H1 (cell line): ENCODE data around the gene CACNB1. TPM values are rescaled to one million over a fixed set of nuclear protein-coding genes. Genes with fewer than 3 reads are reported as not detected.

Experiments
- CEBPB ChIP-seq: IDR thresholded peaks from 2 replicates; pipeline ENCODE4 v1.6.1; 2012; ENCODE audit warnings: low read depth, low read length
- CHD1 ChIP-seq: IDR thresholded peaks from 2 replicates; pipeline ENCODE4 v1.6.1; 2012; ENCODE audit warnings: low read depth, low read length, improper control_type of control experiment
- SAP30 ChIP-seq: fragments of 300-600 bp; sonication (generic); IDR thresholded peaks from 2 replicates; pipeline ENCODE4 v1.7.1; 2012; ENCODE audit warnings: low read length, moderate library complexity, mild to moderate bottlenecking, inconsistent platforms; ENCODE audit not compliant: insufficient read depth, insufficient replicate concordance
- TAF1 ChIP-seq: IDR thresholded peaks from 2 replicates; pipeline ENCODE4 v1.6.1; 2011; ENCODE audit warnings: mild to moderate bottlenecking, low read depth, low read length
- polyA plus RNA-seq, 7 experiments: library from polyadenylated mRNA; depleted of rRNA in 3 of 7; stranded (reverse) in 5 of 7; unstranded in 2 of 7; fragments of >200 nt in 5 of 7; fragments of 200-250 nt in 2 of 7; gene quantifications; 1 replicate in 5 of 7; 2 replicates in 1 of 7; 4 replicates in 1 of 7; pipeline versions ENCODE4 v1.2.1 to v1.2.3, GENCODE V29; 2011 to 2013; ENCODE audit warnings: missing spikeins in 2 of 7, mixed read lengths in 2 of 7
- total RNA-seq: library from RNA; stranded (reverse); fragmentation: NEBNext Ultra II Directional; extraction: Animal tissue kit (Norgen Biotek cat#: 25700); gene quantifications from 2 replicates; pipeline ENCODE4 v1.2.1, GENCODE V29; 2021
- TF ChIP-seq, protein P1 (sequence below): IDR thresholded peaks from 2 replicates; pipeline ENCODE4 v1.6.1; 2012; ENCODE audit warnings: low read length, inconsistent platforms
- TF ChIP-seq, protein P2 (sequence below): fragments of 300-600 bp; sonication (generic); IDR thresholded peaks from 2 replicates; pipeline ENCODE4 v1.7.1; 2012; ENCODE audit warnings: low read length, moderate library complexity, mild to moderate bottlenecking, inconsistent platforms; ENCODE audit not compliant: insufficient replicate concordance
- TF ChIP-seq, protein P3 (sequence below): IDR thresholded peaks from 2 replicates; pipeline ENCODE4 v1.6.1; 2012; ENCODE audit warnings: inconsistent platforms

The CACNB1 gene
- total and polyA plus RNA-seq, 2 of the 8 experiments (the other 6 are each of a cell fraction or from before 2014, with no cell fraction given) = 7.2 to 17.8 TPM

DNA sequence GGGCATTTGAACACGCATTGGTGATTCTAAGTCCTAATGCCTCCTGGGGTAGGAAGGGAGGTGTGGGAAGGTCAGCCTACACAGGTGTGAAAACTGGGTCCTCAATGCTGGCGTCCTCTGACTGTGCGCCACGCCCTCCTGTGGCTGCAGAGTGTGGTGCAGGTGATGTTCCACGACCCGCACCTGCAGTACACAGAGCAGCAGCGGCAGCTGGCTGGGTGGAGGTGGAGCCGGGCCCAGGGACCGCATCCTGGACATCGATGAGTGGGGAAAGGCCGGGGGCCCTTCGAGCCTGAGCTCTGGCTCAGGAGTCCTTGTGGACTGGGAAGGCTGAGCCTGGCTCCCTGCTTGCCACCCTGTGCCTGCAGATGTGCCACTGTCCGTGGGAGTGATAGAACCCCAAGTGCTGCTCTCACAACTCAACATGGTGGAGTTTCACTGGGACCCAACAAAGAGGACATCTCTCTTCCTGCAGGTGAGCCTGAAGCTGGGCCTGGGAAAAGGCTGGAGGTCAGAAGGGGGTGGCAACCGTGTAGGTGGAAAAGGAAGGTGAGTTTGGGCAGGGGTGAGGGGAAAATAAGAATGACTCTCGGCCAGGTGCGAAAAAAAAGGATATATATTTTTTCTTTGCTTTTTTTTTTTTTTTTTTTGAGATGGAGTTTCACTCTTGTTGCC, 42.3 kb upstream of the CACNB1 start (continued):
- TF ChIP-seq, protein P1, sequence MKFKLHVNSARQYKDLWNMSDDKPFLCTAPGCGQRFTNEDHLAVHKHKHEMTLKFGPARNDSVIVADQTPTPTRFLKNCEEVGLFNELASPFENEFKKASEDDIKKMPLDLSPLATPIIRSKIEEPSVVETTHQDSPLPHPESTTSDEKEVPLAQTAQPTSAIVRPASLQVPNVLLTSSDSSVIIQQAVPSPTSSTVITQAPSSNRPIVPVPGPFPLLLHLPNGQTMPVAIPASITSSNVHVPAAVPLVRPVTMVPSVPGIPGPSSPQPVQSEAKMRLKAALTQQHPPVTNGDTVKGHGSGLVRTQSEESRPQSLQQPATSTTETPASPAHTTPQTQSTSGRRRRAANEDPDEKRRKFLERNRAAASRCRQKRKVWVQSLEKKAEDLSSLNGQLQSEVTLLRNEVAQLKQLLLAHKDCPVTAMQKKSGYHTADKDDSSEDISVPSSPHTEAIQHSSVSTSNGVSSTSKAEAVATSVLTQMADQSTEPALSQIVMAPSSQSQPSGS = no peak
- TF ChIP-seq CHD1 (no peak), CEBPB (no peak), TAF1 (0 out of 2 replicates have a peak, but pooled peaks have one; percentile 45), SAP30 (no peak)
- TF ChIP-seq, protein P2, sequence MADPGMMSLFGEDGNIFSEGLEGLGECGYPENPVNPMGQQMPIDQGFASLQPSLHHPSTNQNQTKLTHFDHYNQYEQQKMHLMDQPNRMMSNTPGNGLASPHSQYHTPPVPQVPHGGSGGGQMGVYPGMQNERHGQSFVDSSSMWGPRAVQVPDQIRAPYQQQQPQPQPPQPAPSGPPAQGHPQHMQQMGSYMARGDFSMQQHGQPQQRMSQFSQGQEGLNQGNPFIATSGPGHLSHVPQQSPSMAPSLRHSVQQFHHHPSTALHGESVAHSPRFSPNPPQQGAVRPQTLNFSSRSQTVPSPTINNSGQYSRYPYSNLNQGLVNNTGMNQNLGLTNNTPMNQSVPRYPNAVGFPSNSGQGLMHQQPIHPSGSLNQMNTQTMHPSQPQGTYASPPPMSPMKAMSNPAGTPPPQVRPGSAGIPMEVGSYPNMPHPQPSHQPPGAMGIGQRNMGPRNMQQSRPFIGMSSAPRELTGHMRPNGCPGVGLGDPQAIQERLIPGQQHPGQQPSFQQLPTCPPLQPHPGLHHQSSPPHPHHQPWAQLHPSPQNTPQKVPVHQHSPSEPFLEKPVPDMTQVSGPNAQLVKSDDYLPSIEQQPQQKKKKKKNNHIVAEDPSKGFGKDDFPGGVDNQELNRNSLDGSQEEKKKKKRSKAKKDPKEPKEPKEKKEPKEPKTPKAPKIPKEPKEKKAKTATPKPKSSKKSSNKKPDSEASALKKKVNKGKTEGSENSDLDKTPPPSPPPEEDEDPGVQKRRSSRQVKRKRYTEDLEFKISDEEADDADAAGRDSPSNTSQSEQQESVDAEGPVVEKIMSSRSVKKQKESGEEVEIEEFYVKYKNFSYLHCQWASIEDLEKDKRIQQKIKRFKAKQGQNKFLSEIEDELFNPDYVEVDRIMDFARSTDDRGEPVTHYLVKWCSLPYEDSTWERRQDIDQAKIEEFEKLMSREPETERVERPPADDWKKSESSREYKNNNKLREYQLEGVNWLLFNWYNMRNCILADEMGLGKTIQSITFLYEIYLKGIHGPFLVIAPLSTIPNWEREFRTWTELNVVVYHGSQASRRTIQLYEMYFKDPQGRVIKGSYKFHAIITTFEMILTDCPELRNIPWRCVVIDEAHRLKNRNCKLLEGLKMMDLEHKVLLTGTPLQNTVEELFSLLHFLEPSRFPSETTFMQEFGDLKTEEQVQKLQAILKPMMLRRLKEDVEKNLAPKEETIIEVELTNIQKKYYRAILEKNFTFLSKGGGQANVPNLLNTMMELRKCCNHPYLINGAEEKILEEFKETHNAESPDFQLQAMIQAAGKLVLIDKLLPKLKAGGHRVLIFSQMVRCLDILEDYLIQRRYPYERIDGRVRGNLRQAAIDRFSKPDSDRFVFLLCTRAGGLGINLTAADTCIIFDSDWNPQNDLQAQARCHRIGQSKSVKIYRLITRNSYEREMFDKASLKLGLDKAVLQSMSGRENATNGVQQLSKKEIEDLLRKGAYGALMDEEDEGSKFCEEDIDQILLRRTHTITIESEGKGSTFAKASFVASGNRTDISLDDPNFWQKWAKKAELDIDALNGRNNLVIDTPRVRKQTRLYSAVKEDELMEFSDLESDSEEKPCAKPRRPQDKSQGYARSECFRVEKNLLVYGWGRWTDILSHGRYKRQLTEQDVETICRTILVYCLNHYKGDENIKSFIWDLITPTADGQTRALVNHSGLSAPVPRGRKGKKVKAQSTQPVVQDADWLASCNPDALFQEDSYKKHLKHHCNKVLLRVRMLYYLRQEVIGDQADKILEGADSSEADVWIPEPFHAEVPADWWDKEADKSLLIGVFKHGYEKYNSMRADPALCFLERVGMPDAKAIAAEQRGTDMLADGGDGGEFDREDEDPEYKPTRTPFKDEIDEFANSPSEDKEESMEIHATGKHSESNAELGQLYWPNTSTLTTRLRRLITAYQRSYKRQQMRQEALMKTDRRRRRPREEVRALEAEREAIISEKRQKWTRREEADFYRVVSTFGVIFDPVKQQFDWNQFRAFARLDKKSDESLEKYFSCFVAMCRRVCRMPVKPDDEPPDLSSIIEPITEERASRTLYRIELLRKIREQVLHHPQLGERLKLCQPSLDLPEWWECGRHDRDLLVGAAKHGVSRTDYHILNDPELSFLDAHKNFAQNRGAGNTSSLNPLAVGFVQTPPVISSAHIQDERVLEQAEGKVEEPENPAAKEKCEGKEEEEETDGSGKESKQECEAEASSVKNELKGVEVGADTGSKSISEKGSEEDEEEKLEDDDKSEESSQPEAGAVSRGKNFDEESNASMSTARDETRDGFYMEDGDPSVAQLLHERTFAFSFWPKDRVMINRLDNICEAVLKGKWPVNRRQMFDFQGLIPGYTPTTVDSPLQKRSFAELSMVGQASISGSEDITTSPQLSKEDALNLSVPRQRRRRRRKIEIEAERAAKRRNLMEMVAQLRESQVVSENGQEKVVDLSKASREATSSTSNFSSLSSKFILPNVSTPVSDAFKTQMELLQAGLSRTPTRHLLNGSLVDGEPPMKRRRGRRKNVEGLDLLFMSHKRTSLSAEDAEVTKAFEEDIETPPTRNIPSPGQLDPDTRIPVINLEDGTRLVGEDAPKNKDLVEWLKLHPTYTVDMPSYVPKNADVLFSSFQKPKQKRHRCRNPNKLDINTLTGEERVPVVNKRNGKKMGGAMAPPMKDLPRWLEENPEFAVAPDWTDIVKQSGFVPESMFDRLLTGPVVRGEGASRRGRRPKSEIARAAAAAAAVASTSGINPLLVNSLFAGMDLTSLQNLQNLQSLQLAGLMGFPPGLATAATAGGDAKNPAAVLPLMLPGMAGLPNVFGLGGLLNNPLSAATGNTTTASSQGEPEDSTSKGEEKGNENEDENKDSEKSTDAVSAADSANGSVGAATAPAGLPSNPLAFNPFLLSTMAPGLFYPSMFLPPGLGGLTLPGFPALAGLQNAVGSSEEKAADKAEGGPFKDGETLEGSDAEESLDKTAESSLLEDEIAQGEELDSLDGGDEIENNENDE = no peak
- TF ChIP-seq, protein P3, sequence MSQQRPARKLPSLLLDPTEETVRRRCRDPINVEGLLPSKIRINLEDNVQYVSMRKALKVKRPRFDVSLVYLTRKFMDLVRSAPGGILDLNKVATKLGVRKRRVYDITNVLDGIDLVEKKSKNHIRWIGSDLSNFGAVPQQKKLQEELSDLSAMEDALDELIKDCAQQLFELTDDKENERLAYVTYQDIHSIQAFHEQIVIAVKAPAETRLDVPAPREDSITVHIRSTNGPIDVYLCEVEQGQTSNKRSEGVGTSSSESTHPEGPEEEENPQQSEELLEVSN = peak; percentile 60; the same call in 1 of the 2 replicates
